ENCODE results near the gene SSTR3.
A peak's percentile ranks its signal among the peaks of the same experiment; 100 is the strongest.
"Not testable (repeated sequence)": the region's sequence is repeated elsewhere in the genome, so short reads cannot be mapped to it uniquely, and the experiment has no call there.

The SSTR3 gene

DNA sequence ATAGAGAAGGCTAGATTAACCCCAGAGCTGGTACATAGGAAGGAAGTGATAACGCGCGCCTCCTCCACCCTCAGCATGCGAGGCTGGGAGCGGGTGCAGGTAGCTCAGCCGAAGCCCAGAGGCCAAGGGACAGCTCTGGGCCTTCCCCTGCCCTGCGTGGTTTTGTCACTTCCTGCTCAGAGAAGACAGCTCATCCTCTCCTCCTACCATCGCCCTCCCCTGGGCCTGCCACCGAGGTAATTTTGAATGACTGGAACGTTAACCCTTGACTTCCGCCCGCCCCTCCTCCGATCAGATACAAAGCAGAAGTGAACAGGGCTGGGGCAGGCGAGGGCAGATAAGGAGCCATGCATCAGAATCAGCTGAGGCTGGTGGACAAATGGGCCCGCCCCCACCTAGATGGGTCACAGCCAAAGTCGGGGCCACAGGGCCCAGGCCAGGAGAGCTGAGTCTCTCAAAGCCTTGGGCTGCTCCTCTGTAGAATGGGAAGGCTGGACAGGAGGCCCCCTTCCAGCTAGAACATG is 30.2 kb upstream of the SSTR3 start:
- peak; percentile 83 for DNase-seq (ENCODE audit: low read depth)

DNA sequence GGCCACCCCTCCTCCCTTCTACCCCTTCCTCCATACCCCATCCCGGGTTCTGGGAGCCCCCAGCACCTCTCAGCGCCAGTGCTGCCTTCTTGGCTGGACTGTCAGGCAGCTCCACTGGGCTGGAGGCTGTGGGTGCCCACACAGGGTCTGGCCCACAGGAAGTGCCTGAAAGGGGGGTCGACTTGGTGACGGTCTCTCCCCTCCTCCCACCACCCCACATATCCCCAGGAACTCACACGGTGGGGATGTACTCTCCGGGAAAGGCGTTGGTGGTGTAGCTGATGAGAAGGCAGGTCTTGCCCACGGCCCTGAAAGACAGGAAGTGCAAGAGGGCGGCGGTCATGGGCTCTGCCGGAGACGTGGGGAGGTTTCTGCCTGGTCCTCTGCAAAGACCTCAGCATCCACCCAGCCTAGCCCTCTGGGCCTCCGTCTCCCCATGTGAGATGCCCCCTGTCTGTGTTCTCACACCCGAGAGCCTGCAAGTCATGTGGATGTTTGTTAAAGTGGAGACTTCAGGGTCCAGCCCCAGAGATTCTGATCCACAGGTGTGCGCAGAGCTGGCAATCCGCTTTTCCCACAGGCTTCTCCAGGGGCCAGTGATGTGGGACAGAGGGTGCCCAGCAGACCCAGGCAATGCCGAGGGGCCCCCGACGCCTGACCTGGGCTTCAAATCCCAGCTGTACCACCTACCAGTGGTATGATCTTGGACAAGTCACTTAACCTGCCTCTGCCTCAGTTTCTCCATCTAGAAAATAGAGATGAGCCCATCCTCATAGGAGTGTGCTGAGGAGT is 29.3 kb upstream of the SSTR3 start:
- no peak for DNase-seq (ENCODE audit: low read depth)

DNA sequence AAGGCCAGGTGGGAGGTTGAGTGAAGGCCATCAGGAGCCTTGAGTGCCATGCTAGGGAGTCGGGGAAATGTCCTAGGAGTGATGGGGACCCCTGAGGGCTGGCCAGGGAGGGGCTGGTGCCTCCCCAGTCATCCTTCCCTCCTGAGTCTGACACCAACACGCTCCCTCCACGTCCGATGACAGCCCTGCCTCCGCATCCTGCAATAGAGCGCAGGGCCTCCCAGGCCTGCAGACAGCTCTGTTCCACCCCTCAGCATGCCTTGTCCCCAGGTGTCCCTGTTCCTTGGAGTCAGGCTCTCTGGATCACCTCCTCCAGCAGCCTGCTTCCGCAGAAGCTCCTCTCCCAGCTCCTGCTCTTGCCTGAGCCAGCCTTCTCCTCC is 28.7 kb upstream of the SSTR3 start:
- DNase-seq (ENCODE audit: low read depth): no peak

DNA sequence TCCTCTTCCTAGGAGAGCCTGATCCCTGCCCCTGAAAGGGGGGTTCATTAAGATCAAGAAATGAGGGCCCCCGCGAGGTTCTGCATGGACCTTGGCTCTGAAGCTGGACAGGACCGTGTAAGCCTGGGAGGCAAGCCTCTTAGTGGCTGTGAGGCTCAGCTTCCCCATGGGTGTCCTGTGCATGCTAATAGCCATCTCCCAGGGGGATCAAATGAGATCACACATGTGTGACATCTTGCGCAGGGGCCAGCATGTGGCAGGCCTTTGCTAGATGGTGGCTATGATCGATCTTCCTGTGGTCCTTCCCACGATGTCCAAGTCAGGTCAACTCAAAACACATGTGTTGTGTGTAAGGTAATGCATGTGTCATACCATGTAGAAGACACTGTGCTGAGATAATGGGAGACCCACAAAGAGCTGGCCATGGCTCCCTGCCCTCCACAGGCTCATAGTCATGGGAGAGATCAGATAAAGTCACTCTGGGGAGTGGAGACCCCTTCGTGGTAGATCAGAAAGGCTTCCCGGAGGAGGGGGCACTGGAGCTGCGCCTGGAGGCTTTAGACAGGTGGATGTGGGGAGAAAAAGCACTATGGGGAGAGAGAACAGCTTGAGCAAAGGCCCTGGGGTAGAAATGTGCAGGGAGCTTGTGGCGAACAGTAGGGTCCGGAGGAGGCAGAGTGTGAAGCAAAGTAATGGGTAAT is 28.1 kb upstream of the SSTR3 start:
- DNase-seq (ENCODE audit: low read depth): no peak

DNA sequence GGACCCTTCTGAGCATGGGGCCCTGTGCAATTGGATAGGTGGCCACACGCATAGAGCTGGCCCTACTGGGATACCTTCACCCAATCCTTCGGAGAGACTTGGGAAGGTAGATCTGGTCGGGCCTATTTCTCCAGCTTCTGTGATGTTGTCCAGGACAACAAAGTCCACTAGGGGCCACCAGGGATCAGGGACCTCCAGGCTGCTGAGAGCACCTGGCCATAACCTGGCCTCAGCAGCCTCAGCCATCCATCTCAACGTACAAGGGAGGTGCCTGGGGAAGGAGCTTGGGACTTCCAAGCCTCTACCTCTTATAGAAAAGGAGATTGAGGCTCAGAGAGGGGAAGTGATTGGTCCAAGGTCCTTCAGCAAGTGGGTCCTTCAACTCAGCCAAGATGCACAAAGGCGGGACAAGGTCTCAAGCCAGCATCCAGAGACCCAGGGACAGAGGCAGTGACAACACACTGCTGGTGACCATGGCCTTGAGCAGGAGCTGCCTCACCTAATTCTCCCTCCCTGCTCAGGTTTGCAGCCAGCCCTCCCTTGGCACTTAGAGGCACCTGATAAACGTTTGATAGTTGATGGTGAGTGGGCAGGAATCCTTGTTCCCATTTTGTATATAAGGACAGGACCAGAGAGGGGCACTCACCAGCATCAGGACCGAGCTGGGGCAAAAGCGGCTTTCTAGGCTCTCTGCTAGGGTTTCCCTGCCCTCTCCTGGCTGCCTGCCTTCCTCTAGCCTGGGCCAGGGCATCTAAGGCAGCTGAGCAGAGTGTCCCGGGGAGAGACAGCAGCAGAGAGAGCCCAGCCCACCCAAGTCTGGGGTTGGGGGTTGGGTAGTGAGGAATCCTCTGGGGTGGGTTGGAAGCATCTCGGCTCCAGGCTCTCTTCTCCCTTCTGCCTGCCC is 27.3 kb upstream of the SSTR3 start:
- DNase-seq (ENCODE audit: low read depth): no peak

DNA sequence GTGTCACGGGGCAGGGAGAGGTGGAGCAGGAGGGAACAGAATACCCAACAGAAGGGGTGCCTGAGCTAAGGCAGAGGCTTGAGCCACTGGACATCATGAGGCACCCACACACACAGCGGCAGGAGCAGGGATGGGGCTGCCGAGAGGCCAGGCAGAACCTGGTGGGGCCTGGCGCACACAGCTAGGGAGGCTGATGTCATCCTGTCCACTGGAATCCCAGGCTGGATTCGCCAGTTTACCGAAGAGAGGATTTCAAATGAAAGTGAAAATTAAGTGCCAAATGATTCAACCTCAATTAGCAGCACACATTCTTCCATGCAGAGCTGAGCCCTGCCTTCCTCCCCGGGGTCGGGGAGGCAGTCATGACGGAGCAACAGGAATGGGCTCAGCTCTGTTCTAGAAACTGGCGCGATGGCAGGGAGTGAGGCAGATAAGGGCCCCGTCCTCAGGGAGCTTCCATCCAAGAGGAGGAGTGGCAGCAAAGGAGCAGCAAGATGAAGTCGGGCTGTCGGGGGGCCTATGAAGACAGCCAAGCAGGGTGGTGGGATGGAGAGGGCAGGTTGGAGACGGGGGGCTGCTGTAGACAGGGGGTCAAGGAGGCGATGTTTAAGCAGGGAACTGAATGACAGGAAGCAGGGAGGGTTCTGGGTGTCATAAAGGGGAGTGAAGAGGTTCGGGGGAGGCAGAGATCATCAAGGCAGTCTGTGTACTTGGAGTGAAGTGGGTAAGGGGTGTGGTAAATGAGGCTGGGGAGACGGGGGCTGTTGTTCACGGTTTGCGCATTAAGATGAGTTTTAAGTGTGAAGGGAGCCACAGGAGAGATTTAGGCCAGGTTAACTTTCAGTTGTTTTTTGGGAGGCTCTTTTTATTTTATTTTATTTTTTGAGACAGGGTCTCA is 25.3 kb upstream of the SSTR3 start:
- DNase-seq (ENCODE audit: low read depth): no peak

DNA sequence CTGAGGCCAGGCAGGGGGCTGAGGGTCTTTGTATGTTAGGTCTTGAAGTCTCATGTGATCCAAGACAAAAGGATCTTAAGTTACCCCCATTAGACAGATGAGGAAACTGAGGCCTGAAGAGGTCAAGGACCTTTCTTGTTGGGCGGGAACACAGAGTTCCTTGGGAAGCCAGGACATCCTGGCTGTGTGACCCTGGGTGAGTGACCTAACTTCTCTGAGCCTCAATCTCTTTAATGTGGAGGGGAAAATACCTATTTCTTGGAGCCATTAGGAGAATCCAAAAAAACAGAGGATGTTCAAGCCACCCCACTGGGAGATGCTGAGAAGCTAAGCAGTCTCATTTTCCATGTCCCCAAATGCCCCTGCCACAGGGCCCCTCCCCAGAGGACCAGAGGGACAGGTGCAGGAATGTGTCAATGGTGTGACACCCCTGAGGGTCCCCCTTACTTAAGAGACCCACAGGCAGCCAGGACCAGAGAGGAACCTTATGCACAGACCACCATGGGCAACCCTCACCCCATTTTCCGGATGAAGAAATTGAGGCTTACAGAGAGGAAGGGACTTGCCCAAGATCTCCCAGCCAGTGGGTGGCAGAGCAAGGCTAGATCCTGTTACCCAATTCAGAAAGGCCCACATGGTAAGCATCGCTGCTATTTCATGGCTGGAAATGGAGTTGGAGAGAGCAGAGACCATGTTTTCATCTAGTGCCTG is 23.8 kb upstream of the SSTR3 start:
- no peak for DNase-seq (ENCODE audit: low read depth)

DNA sequence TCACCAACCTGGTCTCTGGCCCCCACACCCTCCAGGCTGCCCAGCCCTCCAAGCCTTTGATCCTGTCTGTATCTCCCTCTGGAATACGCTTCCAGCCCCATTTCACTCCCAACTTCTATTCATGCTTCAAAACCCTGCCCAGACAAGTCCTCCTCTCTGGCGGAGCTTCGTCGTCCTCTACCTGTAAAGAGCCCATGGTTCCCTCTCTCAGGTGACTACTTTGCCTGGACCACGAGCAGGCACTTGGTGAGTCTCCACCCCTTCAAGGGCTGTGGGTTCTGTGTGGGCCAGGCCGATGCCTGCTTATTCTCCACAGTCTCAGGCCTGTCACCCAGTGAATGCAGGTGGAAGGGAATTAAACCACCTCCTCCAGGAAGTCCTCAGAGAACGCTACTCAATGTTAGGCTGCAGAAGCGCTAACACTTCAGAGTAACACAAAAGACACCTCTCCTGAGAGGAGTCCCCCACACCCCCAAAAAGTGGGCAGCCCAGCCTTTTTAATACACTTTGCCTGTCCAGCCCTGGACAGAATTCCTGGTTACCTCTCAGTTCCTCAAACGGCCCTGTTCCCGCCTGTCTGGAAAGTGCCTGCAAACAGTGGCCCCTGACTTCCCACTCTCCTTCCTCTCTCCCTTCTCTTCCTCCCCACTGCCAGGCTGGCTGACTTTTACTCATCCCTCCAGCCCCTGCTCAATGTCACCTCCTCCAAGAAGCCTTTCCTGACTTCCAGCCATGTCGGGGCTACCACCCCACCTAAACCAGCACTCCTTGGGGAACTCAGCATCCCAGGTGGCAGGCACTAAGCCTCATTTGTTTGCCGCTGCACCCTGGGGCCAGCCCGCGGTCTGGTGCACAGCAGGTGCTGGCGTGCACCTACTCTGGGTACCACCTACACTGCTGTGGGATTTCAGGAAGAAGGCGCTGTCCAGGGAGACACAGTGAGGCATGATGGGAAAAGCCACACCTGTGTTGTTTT is 22.7 kb upstream of the SSTR3 start:
- no peak for DNase-seq (ENCODE audit: low read depth)

DNA sequence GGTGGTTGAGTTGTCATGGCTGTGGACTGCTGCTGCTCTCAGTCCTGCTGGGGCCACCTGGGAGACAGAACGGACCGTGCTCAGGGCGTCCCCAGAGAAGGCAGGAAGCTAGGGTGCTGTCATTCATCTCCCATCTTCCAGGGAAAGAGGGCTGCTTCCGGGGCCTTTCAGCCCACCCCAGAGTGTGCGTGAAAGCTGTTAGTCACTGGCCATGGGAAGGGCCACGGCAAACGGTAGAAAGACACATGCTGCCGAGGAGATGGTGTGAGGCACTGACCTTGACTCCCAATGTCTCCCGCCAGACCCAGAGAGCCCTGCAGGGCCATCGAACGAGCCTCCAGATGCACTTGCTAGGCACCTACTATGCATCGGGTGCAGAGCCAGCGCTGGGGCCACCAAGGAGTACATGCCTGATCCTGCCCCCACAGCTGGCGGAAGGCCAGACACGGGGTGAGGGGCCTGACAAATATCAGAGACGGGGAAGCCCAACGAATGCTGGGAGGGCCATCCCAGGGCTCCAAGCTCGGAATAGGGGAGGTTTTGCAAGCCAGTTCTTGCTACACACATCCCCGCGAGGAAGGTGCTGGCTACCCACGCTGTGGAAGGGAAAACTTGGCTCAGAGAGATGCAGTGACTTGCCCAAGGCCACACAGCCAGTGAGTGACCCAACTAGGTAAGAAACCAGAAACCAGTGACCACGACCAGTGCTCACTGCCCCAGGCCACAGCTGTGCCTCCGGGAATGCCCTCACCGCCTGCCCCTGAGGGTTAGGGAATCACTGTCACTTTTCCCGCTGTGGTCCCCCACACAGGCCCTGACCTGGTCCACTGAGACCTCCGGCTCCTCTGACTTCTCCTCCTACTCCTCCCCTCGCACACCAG is 21.7 kb upstream of the SSTR3 start:
- DNase-seq (ENCODE audit: low read depth): no peak

DNA sequence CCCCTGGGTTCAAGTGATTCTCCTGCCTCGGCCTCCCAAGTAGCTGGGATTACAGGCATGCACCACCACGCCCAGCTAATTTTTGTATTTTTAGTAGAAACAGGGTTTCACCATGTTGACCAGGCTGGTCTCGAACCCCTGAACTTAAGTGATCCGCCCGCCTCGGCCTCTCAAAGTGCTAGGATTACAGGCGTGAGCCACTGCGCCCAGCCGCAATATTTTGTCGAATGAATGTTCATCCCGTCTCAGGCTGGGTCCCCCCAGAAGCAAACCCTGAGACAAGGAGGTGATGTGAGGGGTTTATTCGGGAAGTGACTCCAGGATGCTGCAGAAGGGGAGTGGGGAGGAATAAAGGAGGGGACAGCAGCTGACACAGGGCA is 21.1 kb upstream of the SSTR3 start:
- not testable (repeated sequence) for DNase-seq (ENCODE audit: low read depth)

DNA sequence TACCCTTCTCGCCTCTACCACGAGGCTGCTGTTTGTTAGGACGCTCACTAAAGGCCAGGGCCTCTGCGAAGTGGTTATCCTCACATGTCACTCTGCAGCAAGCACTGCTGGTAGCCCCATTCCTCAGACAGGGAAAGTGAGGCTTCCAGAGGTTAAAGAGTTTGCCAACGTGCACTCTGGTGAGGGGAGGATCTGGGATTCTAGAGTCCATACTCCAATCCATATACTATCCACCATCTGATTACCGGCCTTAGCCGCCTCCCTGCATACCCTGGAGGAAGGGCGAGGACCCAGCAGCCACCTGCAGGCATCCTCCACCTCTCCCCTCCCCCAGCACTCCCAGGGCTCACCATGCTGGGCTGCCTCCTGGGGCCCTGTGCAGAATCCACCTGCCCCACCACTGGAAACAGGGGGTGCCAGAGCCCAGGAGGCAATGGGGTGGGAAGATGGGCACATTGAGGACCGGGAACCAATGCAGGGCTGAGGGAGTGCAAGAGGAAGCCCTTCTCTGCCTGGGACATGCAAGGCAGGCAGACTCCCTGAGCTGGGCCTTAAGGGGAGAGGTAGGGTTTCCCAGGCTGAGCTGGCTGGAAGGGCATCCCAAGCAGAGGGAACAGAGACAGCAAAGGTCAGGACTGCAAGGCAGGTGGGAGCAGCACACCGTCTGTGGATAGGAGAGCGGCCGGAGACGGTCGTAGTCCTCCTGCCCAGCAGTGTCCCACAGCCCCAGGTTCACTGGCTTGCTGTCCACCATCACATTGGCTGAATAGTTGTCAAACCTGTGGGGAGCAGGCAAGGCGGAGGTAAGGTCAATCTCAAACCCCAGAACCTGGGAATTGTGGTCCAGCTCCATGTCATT is 20.1 kb upstream of the SSTR3 start:
- DNase-seq (ENCODE audit: low read depth): no peak

DNA sequence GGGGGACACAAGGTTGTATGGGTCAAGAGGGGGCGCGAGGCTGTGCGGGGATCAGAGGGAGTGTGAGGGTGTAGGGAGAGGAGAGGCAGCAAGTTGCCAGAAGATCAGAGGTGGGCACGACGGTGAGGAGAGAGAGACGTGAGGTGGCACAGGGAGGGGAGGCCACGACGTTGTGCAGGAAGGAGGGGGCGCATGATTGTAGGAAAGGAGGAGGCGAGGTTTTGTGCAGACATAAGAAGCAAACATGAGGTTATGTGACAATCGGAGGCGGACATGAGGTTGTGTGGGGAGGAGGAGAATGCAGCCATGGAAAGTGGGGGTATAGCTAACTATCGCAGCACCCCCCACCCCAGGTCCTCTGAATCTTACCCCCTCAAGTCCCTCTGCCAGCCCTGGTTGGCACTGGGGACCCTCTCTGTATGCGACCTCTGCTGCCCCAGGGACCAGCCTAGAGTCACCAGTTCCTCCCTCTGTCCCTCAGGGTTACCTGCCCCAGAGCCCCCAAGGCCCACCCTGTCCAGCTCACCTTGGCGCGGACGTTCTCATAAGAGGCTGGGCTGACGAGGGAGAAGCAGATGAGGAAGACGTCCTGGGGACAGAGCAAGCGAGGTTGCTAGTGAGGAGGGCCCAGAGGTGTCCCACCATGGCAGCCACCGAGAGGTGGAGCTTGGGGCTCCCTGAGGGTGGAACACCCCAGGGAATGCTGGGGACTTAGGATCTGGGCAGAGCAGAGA is 19.3 kb upstream of the SSTR3 start:
- no peak for DNase-seq (ENCODE audit: low read depth)

DNA sequence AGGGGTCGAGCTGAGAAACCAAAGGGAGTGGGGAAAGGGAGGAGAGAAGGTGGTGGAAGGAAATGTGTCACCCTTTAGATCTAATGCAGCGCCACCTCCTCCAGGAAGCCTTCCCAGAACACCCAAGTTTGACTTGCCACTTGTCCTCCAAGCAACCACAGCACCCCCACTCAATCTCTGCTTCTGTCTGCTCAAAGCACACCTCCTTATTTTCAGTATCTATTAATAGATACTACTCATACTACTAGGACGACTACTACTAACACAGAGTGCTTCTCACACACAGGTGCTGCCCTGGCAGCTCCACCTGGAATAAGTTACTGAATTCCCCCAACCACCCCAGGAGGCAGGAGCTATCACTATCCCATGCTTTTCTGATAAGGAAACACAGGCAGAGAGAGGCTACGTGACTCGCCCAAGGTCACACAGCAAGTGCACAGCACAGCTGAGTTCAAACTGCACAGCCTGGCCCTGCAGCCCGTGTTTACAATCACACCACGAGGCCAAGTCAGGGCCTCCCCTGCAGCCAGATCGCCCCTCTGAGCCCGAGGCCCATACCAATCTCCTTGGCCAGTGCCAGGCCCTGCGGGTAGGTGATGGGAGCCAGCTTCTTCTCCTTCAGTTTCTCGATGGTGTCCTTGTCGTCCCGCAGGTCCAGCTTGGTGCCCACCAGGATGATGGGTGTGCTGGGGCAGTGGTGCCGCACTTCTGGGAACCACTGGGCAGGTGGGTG is 18.6 kb upstream of the SSTR3 start:
- no peak for DNase-seq (ENCODE audit: low read depth)

DNA sequence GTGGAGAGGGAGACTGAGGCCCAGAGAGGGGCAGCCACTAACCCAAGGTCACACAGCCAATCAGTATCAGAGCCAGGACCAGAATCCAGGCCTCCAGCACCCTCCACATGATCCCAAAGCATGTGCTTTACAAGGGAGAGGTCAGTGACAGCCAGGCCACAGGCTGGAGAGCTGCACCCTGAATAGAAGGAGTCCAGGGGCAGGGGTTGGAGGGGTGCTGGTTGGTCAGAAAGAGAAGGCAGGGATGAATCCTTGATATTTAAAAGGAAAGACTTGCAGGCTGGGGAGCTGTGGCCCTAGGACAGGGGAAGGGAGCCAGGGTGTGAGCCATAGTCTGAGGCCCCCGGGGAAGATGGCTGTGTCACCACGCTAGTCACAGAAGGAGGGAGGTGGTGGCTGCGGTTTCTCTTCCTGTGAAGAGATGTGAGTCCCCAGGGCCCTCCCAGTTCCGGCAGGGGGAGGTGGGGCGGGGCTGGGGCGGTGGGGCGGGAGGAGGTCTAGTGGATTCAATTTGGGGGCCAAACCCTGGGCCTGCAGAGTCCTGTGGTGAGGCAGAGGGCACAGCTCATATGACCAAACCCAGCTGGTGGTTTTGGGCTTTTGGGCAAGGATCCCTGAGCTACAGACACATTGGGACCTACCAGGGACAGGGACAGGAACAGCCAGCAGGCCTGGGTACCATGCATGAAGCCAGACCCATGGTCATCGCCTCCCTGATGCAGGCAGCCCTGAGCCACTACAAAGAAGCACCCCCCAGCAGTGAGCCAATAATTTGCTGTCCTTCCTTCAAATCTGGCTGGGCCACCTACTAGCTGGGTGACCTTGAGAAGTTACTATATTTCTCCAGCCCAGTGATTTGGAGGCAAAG is 17.8 kb upstream of the SSTR3 start:
- peak; percentile 84 for DNase-seq (ENCODE audit: low read depth)
